Measurements from ENCODE around the gene VPS35L. TPM values are rescaled to one million over a fixed set of nuclear protein-coding genes. Genes with fewer than 3 reads are reported as not detected.
"Not testable (repeated sequence)": the region's sequence is repeated elsewhere in the genome, so short reads cannot be mapped to it uniquely, and the experiment has no call there.

VPS35L gene
- total RNA-seq, 1 experiment from 2014 or later: 20.8 TPM

DNA sequence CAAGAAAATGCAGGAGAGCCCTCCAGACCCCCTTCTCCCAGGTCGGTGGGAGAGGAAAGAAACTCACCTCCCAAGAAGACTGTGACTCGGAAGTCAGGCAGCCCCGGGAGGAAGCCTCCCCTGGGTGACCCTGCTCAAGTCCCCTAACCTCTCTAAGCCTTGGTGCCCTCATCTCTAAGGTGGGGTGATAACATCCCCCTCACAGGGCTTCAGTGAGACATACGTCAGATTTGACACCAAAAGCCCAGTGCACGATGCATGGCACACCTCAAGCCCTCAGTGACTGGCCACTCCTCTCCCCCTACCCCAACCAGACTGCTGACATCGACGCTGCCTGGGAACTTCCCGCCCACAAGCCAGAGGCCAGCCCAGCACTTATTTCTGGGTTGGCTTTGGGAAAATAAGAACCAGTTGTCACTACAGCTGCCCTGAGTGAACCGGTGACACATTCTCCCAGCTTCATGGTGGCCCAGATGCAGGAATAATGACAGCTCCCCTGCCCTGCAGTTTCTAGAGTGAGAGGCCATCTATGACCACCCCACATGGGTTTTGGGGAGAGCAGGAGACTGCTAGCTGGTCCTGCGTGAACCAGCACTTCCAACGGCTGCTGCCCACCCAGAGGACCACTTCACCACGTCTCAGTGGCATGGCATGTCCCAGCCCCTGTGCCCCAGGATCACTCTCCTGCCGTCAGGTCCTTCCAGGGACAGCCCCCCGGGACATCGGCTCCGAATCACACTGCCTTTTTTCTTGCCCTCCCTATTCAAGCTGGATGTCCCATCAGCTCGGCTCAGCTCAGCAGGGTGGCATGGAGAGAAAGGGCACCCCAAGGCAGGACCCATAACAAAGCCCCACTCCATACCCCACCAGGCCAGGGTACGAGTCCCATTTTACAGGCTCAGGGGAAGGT is 153.0 kb downstream of the VPS35L start:
- no peak overlapping the region for H3K27ac ChIP-seq
- no peaks in the 10 kb centered on the region for H3K4me1 ChIP-seq
- peaks cover 30% of the 10 kb centered on the region for H3K36me3 ChIP-seq

DNA sequence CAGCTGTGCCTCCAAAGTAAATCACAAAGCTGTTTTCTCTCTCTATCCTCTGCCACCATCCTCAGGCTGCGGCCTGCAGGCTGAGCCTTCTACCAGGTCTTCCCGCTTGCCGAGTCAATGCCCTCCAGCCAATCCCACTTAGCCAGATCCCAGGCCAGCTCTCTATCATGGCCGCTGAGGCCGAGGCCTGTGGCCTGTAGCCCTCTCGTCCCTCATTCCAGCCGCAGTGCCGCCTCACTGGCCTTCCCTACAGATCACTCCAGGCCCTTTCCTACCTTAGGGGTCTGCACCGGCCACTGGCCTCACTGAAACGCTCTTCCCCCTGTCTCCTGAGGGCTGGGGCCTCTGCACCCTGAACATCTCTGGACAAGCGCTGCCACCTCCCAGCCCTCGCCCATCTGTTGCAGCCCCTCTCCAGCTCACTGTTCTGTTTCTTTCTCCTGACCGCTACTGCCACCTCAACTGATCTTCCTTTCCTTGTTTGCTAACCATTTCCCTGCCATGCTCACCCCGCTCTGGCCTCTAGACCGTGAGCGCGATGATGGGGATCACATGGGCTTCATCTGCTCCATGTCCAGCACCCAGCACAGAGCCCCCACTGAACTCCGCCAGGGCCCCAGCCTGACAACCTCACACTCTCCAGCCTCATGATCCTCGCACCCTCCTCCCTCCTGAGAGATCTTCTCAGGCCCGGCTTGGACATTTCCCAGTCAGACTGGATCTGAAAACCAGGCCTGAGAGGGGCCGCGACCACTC is 154.1 kb downstream of the VPS35L start:
- Histone ChIP-seq H3K9me3 (replicated peaks) (no peaks in the 10 kb centered on the region), H3K27ac (no peak overlapping the region), H3K4me3 (no peak overlapping the region), H3K27me3 (no peaks in the 10 kb centered on the region), H3K4me1 (no peaks in the 10 kb centered on the region), H3K36me3 (peaks cover 29% of the 10 kb centered on the region)
- DNase-seq: no peak

More for the DNA sequence above, 153.0 kb downstream of the VPS35L start:
- Histone ChIP-seq H3K27me3 (no peaks in the 10 kb centered on the region), H3K4me3 (no peak overlapping the region), H3K9me3 (replicated peaks) (no peaks in the 10 kb centered on the region)
- no peak for DNase-seq

DNA sequence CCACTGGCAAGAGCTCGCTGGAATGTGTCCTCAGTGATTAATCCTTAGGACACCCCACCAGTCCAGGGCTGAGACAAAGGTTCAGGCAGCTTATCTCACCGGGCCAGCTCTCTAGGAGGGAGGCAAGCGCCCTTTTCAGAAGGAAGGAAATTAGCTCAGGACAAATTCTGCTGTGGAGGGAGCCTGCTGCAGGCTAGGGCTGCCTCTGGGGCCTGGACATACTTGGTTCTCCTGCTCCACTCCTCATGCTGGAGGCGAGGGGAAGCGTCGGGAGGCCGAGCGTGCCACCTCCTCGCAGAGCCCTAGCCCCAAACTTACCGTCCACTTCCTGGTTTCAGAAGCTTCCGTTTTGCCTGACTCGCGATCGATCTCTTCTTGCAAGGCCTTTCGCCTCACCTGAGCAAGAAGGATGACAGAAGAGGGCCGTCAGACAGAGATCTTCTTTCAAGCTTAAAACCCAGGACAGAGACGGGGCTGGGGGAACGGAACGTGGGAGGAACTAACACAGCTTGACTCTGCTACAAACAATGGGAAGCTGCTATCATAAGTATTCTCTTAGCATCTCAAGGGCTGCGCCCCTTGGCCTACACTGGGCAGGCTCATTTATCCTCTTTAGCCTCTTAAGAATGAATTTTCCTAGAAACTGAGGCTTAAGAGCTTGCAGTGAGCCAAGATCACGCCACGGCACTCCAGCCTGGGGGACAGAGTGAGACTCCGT is 154.8 kb downstream of the VPS35L start:
- no peaks in the 10 kb centered on the region for H3K27me3 ChIP-seq
- H3K4me1 ChIP-seq: no peaks in the 10 kb centered on the region
- H3K27ac ChIP-seq: no peak overlapping the region
- H3K9me3 ChIP-seq (replicated peaks): no peaks in the 10 kb centered on the region
- no peak for DNase-seq
- no peak overlapping the region for H3K4me3 ChIP-seq
- peaks cover 21% of the 10 kb centered on the region for H3K36me3 ChIP-seq

DNA sequence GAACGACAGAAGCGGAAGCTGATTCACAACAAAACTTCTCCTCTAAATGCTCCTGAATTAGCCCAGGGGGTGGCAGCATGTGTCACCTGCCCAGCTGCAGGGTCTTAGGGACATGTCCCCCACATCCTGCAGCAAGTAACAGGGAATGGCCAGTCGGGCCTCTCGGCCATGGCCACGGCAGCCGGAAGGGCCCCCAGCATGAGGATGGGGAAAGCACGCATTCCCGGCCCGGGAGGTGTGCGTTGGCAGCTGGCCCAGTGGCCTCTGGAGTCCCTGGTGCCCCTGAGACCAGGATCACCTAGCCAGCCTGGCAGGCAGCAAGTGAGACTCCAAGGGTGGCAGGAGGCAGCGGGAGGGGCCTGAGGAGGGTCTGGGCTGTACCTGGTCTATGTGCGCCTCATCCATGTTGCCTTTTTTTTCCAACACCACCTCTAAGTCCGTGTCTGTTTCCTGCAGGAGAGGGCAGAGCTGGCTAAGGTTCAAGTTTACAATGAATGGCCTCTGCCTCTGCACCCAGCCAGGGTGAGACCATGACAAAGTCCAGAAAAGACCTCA is 155.6 kb downstream of the VPS35L start:
- no peak for DNase-seq
- Histone ChIP-seq H3K4me1 (no peaks in the 10 kb centered on the region), H3K27ac (no peak overlapping the region), H3K9me3 (replicated peaks) (no peaks in the 10 kb centered on the region), H3K36me3 (peaks cover 15% of the 10 kb centered on the region), H3K27me3 (no peaks in the 10 kb centered on the region), H3K4me3 (no peak overlapping the region)

DNA sequence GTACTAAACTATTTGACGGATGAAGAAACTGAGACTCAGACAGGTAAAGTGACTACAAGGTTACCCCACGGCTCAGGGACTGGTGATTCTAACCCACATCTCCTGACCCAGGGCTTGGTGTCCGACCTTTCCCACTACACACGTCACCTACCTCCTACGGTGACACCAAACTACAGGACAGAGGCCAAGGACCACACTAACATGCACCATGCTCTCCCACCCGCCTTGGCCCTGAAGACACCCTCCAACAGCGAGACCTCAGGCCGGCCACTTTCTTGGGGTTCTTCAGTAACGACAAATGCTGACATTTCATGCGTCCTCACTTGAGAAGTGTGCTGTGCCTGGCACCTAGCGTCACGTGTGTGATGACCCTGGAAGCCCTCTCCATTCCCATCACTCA is 156.1 kb downstream of the VPS35L start:
- Histone ChIP-seq H3K36me3 (peaks cover 13% of the 10 kb centered on the region), H3K9me3 (replicated peaks) (no peaks in the 10 kb centered on the region), H3K27ac (no peak overlapping the region), H3K4me1 (no peaks in the 10 kb centered on the region), H3K27me3 (no peaks in the 10 kb centered on the region), H3K4me3 (no peak overlapping the region)
- DNase-seq: no peak

DNA sequence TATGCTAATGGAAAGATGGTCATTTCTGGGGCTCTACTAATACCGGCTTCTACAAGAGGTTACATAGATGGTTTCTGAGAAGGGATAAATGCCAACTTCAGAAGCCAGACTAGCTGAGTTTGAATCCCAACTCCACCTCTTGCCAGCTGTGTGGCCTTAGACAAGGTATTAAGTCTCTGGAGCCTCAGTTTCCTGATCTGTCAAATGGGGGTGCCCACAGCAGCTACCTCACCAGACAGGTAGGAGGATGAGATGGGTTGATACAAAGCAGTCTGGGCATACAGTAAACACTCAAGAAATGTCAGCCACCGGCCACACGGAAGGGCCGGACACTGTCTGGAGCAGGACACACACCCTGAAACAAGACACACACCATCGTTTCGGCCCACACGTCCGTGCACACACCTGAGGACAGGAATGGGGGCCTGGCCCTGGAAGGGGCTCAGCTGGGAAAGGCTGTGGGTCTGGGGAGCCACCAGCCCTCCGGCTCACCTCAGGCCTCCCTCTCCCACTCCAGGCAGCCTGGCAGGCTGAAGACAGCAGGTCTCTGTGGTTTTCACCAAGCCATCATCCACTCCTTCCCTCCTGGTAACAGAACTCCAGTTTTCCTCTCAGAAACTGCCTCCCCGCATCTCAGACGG is 157.0 kb downstream of the VPS35L start:
- Histone ChIP-seq H3K4me1 (no peaks in the 10 kb centered on the region), H3K27me3 (no peaks in the 10 kb centered on the region), H3K27ac (no peak overlapping the region), H3K4me3 (no peak overlapping the region), H3K9me3 (replicated peaks) (no peaks in the 10 kb centered on the region), H3K36me3 (peaks cover 8% of the 10 kb centered on the region)
- DNase-seq: no peak

DNA sequence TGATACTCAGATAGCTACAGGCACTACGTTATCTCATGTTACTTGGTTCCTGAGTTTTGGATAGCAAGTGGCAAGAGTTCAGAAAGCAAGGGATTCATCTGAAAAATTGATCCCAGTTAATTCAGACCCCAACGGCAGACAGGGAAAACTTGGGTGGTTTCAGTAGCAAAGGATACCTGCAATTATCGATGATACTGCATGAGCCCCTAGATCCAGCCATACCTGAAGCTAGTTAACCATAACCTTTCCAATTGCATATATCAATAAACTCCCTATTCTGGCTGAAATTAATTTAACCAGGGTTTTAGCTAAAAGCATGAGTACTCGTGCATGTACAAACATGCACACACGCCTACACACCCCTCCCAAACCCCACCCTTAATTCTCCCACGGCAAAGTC is 158.2 kb downstream of the VPS35L start:
- no peak for DNase-seq
- H3K9me3 ChIP-seq (replicated peaks): no peaks in the 10 kb centered on the region
- peaks cover 8% of the 10 kb centered on the region for H3K36me3 ChIP-seq
- H3K4me3 ChIP-seq: no peak overlapping the region
- H3K4me1 ChIP-seq: no peaks in the 10 kb centered on the region
- H3K27me3 ChIP-seq: no peaks in the 10 kb centered on the region
- no peak overlapping the region for H3K27ac ChIP-seq

DNA sequence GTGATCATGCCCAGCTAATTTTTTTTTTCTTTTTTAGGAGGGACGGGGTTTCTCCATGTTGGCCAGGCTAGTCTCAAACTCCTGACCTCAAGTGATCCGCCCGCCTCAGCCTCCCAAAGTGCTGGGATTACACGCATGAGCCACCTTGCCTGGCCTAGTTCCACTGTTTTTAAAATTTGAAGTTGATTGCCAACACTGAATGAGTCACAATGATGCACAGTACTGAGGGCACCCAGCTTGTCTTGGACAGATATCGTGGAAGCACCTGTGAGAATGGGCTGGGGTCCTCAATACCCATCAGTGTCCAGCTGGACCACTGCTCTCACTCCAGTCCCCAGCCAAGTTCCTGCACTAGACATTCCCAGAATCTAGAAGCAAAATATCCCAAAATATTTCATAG is 160.1 kb downstream of the VPS35L start:
- Histone ChIP-seq H3K9me3 (replicated peaks) (no peaks in the 10 kb centered on the region), H3K27me3 (no peaks in the 10 kb centered on the region), H3K4me3 (no peak overlapping the region), H3K36me3 (peaks cover 8% of the 10 kb centered on the region), H3K4me1 (peaks cover 3% of the 10 kb centered on the region; the same call in 1 of the 2 replicates), H3K27ac (no peak overlapping the region)
- no peak for DNase-seq

DNA sequence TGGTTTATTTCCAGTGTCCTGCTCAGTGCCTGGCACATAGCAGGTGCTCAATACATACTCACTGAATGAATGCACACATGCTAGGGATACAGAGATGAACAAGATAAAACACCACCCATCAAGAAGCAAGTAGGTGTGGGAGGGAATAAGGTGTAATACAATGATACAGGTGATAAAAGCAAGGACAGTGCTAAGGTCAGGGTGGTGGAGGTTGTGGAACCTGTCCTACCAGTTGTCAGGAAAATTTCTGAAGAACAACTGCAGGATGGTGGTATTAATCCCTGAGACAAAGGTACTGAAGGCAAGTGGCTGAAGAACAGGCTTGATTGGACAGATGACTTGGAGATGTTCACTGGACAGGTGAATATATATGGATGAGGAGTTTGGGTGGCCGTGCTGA is 160.7 kb downstream of the VPS35L start:
- DNase-seq: no peak
- no peak overlapping the region for H3K4me3 ChIP-seq
- peaks cover 8% of the 10 kb centered on the region for H3K36me3 ChIP-seq
- no peaks in the 10 kb centered on the region for H3K27me3 ChIP-seq
- H3K9me3 ChIP-seq (replicated peaks): no peaks in the 10 kb centered on the region
- H3K27ac ChIP-seq: no peak overlapping the region
- H3K4me1 ChIP-seq: peaks cover 3% of the 10 kb centered on the region; the same call in 1 of the 2 replicates

DNA sequence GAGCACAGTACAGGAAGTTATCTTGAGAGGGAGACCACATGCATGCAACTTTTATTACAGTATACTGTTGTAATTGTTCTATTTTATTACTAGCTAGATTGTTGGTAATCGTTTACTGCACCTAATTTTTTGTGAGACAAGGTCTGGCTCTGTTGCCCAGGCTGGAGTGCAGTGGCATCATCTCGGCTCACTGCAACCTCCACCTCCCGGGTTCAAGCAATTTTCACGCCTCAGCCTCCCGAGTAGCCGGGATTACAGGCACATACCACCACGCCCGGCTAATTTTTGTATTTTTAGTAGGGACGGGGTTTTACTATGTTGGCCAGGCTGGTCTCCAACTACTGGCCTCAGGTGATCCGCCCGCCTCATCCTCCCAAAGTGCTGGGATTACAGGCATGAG is 161.2 kb downstream of the VPS35L start:
- not testable (repeated sequence) for H3K36me3 ChIP-seq; H3K27ac ChIP-seq; H3K4me1 ChIP-seq; H3K27me3 ChIP-seq; H3K9me3 ChIP-seq (replicated peaks); DNase-seq
- H3K4me3 ChIP-seq: peak overlapping the region; percentile 91

DNA sequence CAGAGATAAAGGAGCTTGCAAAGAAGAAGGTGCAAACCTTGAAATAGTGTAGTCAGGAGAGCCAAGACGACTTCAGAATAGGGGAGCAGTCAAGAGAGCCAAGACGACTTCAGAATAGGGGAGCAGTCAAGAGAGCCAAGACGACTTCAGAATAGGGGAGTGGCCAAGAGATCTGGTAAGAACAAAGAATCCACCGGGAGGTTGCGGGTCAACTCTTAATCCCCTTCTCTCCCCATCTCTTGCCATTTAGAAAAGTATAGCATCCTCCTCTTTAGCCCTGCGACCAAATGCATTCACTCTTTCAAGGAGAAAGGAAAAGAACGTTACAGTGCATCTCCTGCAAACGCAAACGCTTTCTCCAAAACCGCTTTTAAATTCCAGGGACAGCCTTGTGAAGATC is 161.8 kb downstream of the VPS35L start:
- Histone ChIP-seq H3K27me3 (no peaks in the 10 kb centered on the region), H3K27ac (peak overlapping the region; percentile 82), H3K36me3 (peaks cover 8% of the 10 kb centered on the region), H3K4me3 (peak overlapping the region; percentile 91), H3K4me1 (peaks cover 3% of the 10 kb centered on the region; the same call in 1 of the 2 replicates), H3K9me3 (replicated peaks) (no peaks in the 10 kb centered on the region)
- no peak for DNase-seq

DNA sequence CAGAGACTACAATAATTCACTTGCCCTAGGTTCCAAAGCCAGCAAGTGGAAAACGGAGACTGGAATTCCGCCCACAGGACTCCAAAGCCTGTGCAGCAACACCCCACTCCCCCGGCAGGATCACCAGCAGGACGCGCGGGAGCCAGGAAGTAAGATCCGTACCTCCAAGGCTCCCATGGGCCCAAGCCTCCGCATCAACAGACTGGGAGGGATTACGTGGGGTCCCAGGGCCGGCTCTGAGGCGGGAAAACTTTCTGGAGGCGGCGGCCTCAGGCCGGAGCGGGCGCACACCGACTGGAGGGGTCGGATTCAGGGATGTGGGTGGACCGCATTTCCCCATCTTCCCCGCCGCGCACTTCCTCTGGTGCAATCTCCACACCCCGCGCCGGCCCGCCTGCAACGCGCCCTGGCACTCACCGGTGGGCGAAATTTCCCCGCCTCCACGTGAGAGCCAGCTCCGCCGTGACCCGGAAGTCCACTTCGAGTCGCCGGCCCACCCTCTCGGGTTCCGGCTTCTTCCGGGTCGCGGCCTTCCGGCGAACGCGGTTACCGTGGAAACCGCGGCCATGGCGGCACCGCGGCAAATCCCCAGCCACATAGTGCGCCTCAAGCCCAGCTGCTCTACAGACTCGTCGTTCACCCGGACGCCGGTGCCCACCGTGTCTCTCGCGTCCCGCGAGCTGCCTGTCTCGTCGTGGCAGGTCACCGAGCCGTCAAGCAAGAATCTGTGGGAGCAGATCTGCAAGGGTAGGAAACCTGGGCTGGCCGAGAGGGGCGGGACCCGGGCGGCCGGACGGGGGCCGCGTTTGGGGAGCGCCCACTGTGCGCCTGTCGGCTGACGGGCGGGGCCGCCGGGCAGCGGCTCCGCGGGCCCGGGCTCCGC is 162.5 kb downstream of the VPS35L start, which contains the start of the genes IQCK and KNOP1:
IQCK (plus strand) TSS at position 531 of the 883 bp plus-strand sequence; CDS start at position 567, 36 bp downstream.
KNOP1 (minus strand) TSS at position 487 of the 883 bp plus-strand sequence. CDS start 3,192 bp downstream, outside the sequence.
- peaks cover 3% of the 10 kb centered on the region; the same call in 1 of the 2 replicates for H3K4me1 ChIP-seq
- peak within 1 kb of the TSS; percentile 82 for H3K27ac ChIP-seq
- DNase-seq: peak; percentile 89 to 91
- no peaks in the 10 kb centered on the region for H3K9me3 ChIP-seq (replicated peaks)
- peak within 1 kb of the TSS; percentile 91 for H3K4me3 ChIP-seq
- peaks cover 8% of the 10 kb centered on the region for H3K36me3 ChIP-seq
- H3K27me3 ChIP-seq: no peaks in the 10 kb centered on the region

DNA sequence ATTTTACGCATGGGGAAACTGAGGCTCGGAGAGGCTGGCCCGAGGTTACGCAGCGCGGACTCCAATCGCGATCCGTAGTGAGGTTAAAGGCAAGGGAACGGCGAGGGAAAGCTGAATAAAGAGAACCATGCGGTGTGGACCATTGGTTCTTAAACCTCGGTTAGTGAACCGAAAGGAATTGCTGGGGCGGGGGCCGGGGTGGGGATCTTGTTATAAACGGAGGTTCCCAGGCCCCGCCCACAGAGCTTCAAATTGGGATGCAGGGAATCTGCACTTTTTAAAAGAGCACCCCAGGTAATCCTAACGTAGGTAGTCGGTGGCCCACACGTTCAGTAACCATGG is 163.1 kb downstream of the VPS35L start:
- Histone ChIP-seq H3K4me1 (peaks cover 3% of the 10 kb centered on the region; the same call in 1 of the 2 replicates), H3K9me3 (replicated peaks) (no peaks in the 10 kb centered on the region), H3K4me3 (peak overlapping the region; percentile 91), H3K36me3 (peaks cover 4% of the 10 kb centered on the region), H3K27ac (peak overlapping the region; percentile 82), H3K27me3 (no peaks in the 10 kb centered on the region)
- peak; percentile 37 to 41 for DNase-seq
